Dedifferentiated amniotic fluid mesenchymal stem cell (primary cell): Measurements from ENCODE around the gene LENG8.

Source experiments
- DNase-seq: peaks from one replicate; pipeline ENCODE4 v3.0.0-alpha.2; 2016; ENCODE audit errors: extremely low spot score

The LENG8 gene

GRCh38 chr19:54448774-54449700, at the start of gene LENG8:
Gene LENG8, plus strand, starts transcription at chr19:54449199. Its CDS starts 2,146 bp downstream, at chr19:54451345.
- peak; percentile 98 for DNase-seq

GRCh38 chr19:54400913-54401312, 48.1 kb upstream of the LENG8 start:
- DNase-seq, result no peak

- no peak for DNase-seq
These were observed 45.9 kb upstream of the LENG8 start for GRCh38 chr19:54403054-54403453.

GRCh38 chr19:54405628-54406027, 43.4 kb upstream of the LENG8 start:
- DNase-seq, result no peak

- no peak for DNase-seq
These were observed 41.2 kb upstream of the LENG8 start for GRCh38 chr19:54407780-54408179.

GRCh38 chr19:54408456-54409026, 40.5 kb upstream of the LENG8 start:
- no peak for DNase-seq

GRCh38 chr19:54411033-54411432, 38.0 kb upstream of the LENG8 start:
- no peak for DNase-seq

- no peak for DNase-seq
These were observed 36.1 kb upstream of the LENG8 start for GRCh38 chr19:54412877-54413276.

- DNase-seq, result no peak
These were observed 34.8 kb upstream of the LENG8 start for GRCh38 chr19:54414156-54414555.

GRCh38 chr19:54415208-54415900, 33.6 kb upstream of the LENG8 start, which contains the start of gene TTYH1:
Gene TTYH1, plus strand, starts transcription at chr19:54415464. Its CDS starts 89 bp downstream, at chr19:54415553.
- DNase-seq, result no peak

GRCh38 chr19:54415901-54416673, 32.9 kb upstream of the LENG8 start:
- no peak for DNase-seq

- DNase-seq, result no peak
These were observed 32.1 kb upstream of the LENG8 start for GRCh38 chr19:54416695-54417491.

GRCh38 chr19:54418030-54418929, 30.7 kb upstream of the LENG8 start:
- no peak for DNase-seq

GRCh38 chr19:54418930-54419800, 29.8 kb upstream of the LENG8 start:
- DNase-seq, result no peak

- no peak for DNase-seq
These were observed 29.0 kb upstream of the LENG8 start for GRCh38 chr19:54420068-54420382.

- no peak for DNase-seq
These were observed 28.4 kb upstream of the LENG8 start for GRCh38 chr19:54420383-54421168.

GRCh38 chr19:54421169-54421516, 27.9 kb upstream of the LENG8 start:
- no peak for DNase-seq

GRCh38 chr19:54421521-54421920, 27.5 kb upstream of the LENG8 start:
- no peak for DNase-seq
